Neural progenitor cell (in vitro differentiated cells): Measurements from ENCODE around the gene NOTCH1. TPM values are rescaled to one million over a fixed set of nuclear protein-coding genes. Genes with fewer than 3 reads are reported as not detected.

Source experiments
- DNase-seq: peaks from one replicate; pipeline ENCODE4 v3.0.0-alpha.2; 2016; ENCODE audit warnings: low spot score
- H2AFZ ChIP-seq: fragments of 200-600 bp; sonication (generic); replicated peaks from 2 replicates; pipeline ENCODE4 v1.6.1; 2016; ENCODE audit warnings: antibody characterized with exemption
- H3F3A ChIP-seq: fragments of 200-600 bp; sonication (generic); 2 replicates; pipeline ENCODE4 v1.6.1; 2016; ENCODE audit warnings: antibody characterized with exemption, low read depth
- H3K27ac ChIP-seq: fragments of 200-600 bp; sonication (generic); 2 replicates; pipeline ENCODE4 v1.5.1; 2016; ENCODE audit warnings: mild to moderate bottlenecking
- H3K27me3 ChIP-seq: fragments of 200-600 bp; sonication (generic); 2 replicates; pipeline ENCODE4 v1.6.1; 2016; ENCODE audit warnings: mild to moderate bottlenecking, moderate library complexity
- H3K36me3 ChIP-seq: fragments of 200-600 bp; sonication (generic); 2 replicates; pipeline ENCODE4 v1.5.1; 2016
- H3K4me1 ChIP-seq: fragments of 200-600 bp; sonication (generic); 2 replicates; pipeline ENCODE4 v1.6.1; 2016; ENCODE audit warnings: mixed run types
- H3K4me2 ChIP-seq: fragments of 200-600 bp; sonication (generic); 2 replicates; pipeline ENCODE4 v1.6.1; 2016
- H3K4me3 ChIP-seq: fragments of 200-600 bp; sonication (generic); 2 replicates; pipeline ENCODE4 v1.5.1; 2016
- H3K79me2 ChIP-seq: fragments of 200-600 bp; sonication (generic); 2 replicates; pipeline ENCODE4 v1.6.1; 2016; ENCODE audit warnings: low read depth
- H3K9ac ChIP-seq: fragments of 200-600 bp; sonication (generic); 2 replicates; pipeline ENCODE4 v1.6.1; 2016
- H3K9me3 ChIP-seq: fragments of 200-600 bp; sonication (generic); 2 replicates; pipeline ENCODE4 v1.5.1; 2016; ENCODE audit warnings: low read depth
- H4K20me1 ChIP-seq: fragments of 200-600 bp; sonication (generic); 2 replicates; pipeline ENCODE4 v1.6.1; 2016; ENCODE audit warnings: low read depth
- H3K27ac Mint-ChIP-seq: 3 replicates; pipeline ENCODE4 v1.8.0; 2021; ENCODE audit warnings: mixed read lengths
- H3K27me3 Mint-ChIP-seq: 2 replicates; pipeline ENCODE4 v1.8.0; 2022; ENCODE audit warnings: low read depth, mild to moderate bottlenecking, inconsistent platforms, moderate library complexity, mixed read lengths; ENCODE audit not compliant: insufficient read depth
- H3K36me3 Mint-ChIP-seq: 3 replicates; pipeline ENCODE4 v1.8.0; 2021; ENCODE audit warnings: mixed read lengths
- H3K4me1 Mint-ChIP-seq: 3 replicates; pipeline ENCODE4 v1.8.0; 2021; ENCODE audit warnings: mixed read lengths
- H3K4me3 Mint-ChIP-seq: 3 replicates; pipeline ENCODE4 v1.8.0; 2021; ENCODE audit warnings: mild to moderate bottlenecking, moderate library complexity, mixed read lengths
- H3K9me3 Mint-ChIP-seq: 3 replicates; pipeline ENCODE4 v1.8.0; 2020; ENCODE audit warnings: mixed read lengths
- CTCF ChIP-seq: fragments of 200-600 bp; sonication (generic); IDR thresholded peaks from 2 replicates; pipeline ENCODE4 v1.5.1; 2017; ENCODE audit warnings: antibody characterized with exemption, mild to moderate bottlenecking
- EZH2 ChIP-seq: fragments of 200-600 bp; sonication (generic); IDR thresholded peaks from 2 replicates; pipeline ENCODE4 v1.6.1; 2017; ENCODE audit warnings: antibody characterized with exemption, mild to moderate bottlenecking, moderate library complexity
- EZH2phosphoT487 ChIP-seq: fragments of 200-600 bp; sonication (generic); IDR thresholded peaks from 2 replicates; pipeline ENCODE4 v1.6.1; 2017; ENCODE audit warnings: antibody characterized with exemption
- total RNA-seq: library from RNA; depleted of rRNA; stranded (reverse); fragments of >200 nt; gene quantifications from 2 replicates; pipeline ENCODE4 v1.2.3, GENCODE V29; 2015; ENCODE audit warnings: low replicate concordance

NOTCH1 gene
- total RNA-seq, 1 donor from 2014 or later: 11.7 TPM

- H3K27ac ChIP-seq: no peak overlapping the region
- no peaks in the 10 kb centered on the region for H3K4me1 Mint-ChIP-seq
- TF ChIP-seq CTCF (no peak), EZH2 (no peak), EZH2phosphoT487 (no peak)
- no peaks in the 10 kb centered on the region for H3K36me3 ChIP-seq
- H3K27me3 ChIP-seq: no peaks in the 10 kb centered on the region
- H3K27me3 Mint-ChIP-seq: no peaks in the 10 kb centered on the region
- peaks cover 10% of the 10 kb centered on the region for H3K36me3 Mint-ChIP-seq
- no peaks in the 10 kb centered on the region for H3K79me2 ChIP-seq
- H3K9ac ChIP-seq: no peak overlapping the region
- no peak overlapping the region for H3K27ac Mint-ChIP-seq
- no peaks in the 10 kb centered on the region for H3K4me1 ChIP-seq
- H2AFZ ChIP-seq: no peak overlapping the region
- no peak overlapping the region for H3K4me3 Mint-ChIP-seq
- DNase-seq: no peak
- H4K20me1 ChIP-seq: peaks cover 17% of the 10 kb centered on the region
- H3K4me2 ChIP-seq: no peak overlapping the region
- H3K4me3 ChIP-seq: no peak overlapping the region
- H3K9me3 Mint-ChIP-seq: no peaks in the 10 kb centered on the region
- no peaks in the 10 kb centered on the region for H3K9me3 ChIP-seq
- peaks cover 14% of the 10 kb centered on the region for H3F3A ChIP-seq
Observed at GRCh38 chr9:136495238-136495800, 50.5 kb downstream of the NOTCH1 start.

GRCh38 chr9:136494531-136495215, 51.2 kb downstream of the NOTCH1 start:
- no peak overlapping the region for H3K4me3 Mint-ChIP-seq
- no peaks in the 10 kb centered on the region for H3K27me3 Mint-ChIP-seq
- DNase-seq: no peak
- Histone ChIP-seq H3K9me3 (no peaks in the 10 kb centered on the region), H3K4me2 (no peak overlapping the region), H3K4me3 (no peak overlapping the region), H3K79me2 (no peaks in the 10 kb centered on the region), H3K36me3 (no peaks in the 10 kb centered on the region), H3K4me1 (no peaks in the 10 kb centered on the region), H3K27me3 (no peaks in the 10 kb centered on the region), H3K9ac (no peak overlapping the region), H2AFZ (no peak overlapping the region), H3K27ac (no peak overlapping the region), H3F3A (peaks cover 14% of the 10 kb centered on the region), H4K20me1 (peaks cover 17% of the 10 kb centered on the region)
- no peaks in the 10 kb centered on the region for H3K9me3 Mint-ChIP-seq
- peaks cover 10% of the 10 kb centered on the region for H3K36me3 Mint-ChIP-seq
- H3K27ac Mint-ChIP-seq: no peak overlapping the region
- H3K4me1 Mint-ChIP-seq: peaks cover 3% of the 10 kb centered on the region
- TF ChIP-seq CTCF (no peak), EZH2 (no peak), EZH2phosphoT487 (no peak)

- no peaks in the 10 kb centered on the region for H3K9me3 ChIP-seq
- H3K4me1 ChIP-seq: no peaks in the 10 kb centered on the region
- H4K20me1 ChIP-seq: peaks cover 17% of the 10 kb centered on the region
- H3K27ac Mint-ChIP-seq: no peak overlapping the region
- no peaks in the 10 kb centered on the region for H3K27me3 Mint-ChIP-seq
- no peaks in the 10 kb centered on the region for H3K9me3 Mint-ChIP-seq
- no peaks in the 10 kb centered on the region for H3K36me3 ChIP-seq
- H3K4me1 Mint-ChIP-seq: peaks cover 3% of the 10 kb centered on the region
- H3K27me3 ChIP-seq: no peaks in the 10 kb centered on the region
- TF ChIP-seq EZH2phosphoT487 (no peak), CTCF (no peak), EZH2 (no peak)
- H3K9ac ChIP-seq: peak overlapping the region; percentile 37
- peaks cover 9% of the 10 kb centered on the region for H3K36me3 Mint-ChIP-seq
- H3K4me3 Mint-ChIP-seq: no peak overlapping the region
- peaks cover 14% of the 10 kb centered on the region for H3F3A ChIP-seq
- H3K4me2 ChIP-seq: no peak overlapping the region
- DNase-seq: no peak
- H2AFZ ChIP-seq: no peak overlapping the region
- no peak overlapping the region for H3K4me3 ChIP-seq
- peak overlapping the region; percentile 12 for H3K27ac ChIP-seq
- H3K79me2 ChIP-seq: no peaks in the 10 kb centered on the region
Observed at GRCh38 chr9:136494012-136494411, 51.8 kb downstream of the NOTCH1 start.
